COLO829 (cell line): Measurements from ENCODE around the gene GRAMD1B.
"Not testable (repeated sequence)": the region's sequence is repeated elsewhere in the genome, so short reads cannot be mapped to it uniquely, and the experiment has no call there.

Source experiments
- DNase-seq: peaks from one replicate; pipeline ENCODE4 v3.0.0; 2012; ENCODE audit warnings: low spot score

Gene GRAMD1B

DNA sequence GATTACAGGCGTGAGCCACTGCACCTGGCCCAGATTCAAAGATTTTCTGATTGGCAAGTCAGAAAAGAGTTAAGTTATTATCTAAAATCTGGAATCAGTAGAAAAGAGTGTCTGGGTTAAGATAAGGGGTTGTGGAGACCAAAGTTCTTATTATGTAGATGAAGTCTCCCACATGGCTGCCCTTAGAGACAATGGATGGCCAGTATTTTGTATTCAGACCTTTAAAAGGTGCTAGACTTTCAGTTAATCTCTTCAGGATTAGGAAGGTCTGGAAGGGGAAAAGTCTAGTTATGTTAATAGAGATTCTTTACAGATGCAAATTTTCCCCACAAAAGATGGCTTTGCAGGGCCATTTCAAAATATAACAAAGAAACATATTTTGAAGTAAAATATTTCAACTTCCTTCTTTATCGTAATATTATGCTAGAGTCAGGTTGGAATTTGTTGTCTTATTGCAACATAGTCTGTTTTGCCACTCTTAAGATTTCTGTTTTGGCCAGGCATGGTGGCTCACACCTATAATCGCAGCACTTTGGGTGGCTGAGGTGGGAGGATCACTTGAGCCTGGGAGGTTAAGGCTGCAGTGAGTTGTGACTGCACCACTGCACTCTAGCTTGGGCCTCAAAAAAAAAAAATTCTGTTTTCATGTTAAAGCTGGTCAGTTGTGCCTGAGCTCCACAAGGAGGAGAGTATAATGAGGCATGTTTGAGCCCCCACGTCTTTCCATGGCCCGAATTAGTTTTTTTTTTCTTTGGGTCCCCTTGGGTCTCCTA, 14.0 kb downstream of the GRAMD1B start:
- DNase-seq = no peak

- DNase-seq = no peak
Measured at GRCh38 chr11:123448823-123449222, 18.8 kb downstream of the GRAMD1B start.

GRCh38 chr11:123449436-123449835, 19.4 kb downstream of the GRAMD1B start:
- DNase-seq = no peak

GRCh38 chr11:123450623-123451022, 20.6 kb downstream of the GRAMD1B start:
- DNase-seq = no peak

GRCh38 chr11:123451183-123451781, 21.2 kb downstream of the GRAMD1B start:
- no peak for DNase-seq

DNA sequence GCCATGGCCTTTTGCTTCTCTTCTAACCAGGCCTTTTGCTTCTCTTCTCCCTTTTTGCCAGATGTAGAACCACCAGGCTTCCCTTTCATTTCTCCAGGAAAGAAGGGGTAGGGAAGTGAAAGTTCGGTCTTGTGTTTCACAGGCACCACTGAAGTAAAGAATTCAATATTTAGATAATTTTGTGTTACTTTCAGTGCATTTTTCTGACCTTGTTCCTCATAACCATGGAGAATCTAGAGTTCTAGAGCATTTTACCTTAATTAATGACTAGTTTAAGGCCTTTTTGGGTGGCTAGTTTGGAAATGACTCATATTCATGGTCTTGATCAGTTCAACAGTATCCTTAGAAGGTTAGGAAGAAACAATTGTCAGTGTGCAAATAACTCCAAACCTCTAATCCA, 22.7 kb downstream of the GRAMD1B start:
- DNase-seq = no peak

GRCh38 chr11:123454060-123454651, 24.1 kb downstream of the GRAMD1B start:
- DNase-seq = no peak

DNA sequence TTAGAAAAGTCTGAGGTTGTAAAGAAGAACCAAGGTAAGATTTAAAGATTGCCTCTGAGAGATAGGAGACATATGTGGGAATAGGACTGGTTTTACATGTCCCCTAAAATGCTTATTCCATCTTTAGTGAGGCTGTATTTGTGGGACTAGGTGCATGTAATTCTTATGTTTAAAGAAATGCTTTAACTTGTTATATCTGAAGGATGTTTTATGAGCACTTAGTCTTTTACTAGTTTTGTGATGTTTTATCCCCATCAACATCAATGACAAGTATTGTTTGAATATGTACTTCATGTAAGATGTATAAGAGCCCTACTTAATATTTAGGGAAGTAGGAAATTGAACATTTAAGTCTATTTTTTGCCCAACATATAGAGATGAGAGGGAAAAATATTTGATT, 24.7 kb downstream of the GRAMD1B start:
- no peak for DNase-seq

GRCh38 chr11:123456448-123456847, 26.4 kb downstream of the GRAMD1B start:
- not testable (repeated sequence) for DNase-seq

- DNase-seq = no peak
Measured at GRCh38 chr11:123457187-123457770, 27.2 kb downstream of the GRAMD1B start.

DNA sequence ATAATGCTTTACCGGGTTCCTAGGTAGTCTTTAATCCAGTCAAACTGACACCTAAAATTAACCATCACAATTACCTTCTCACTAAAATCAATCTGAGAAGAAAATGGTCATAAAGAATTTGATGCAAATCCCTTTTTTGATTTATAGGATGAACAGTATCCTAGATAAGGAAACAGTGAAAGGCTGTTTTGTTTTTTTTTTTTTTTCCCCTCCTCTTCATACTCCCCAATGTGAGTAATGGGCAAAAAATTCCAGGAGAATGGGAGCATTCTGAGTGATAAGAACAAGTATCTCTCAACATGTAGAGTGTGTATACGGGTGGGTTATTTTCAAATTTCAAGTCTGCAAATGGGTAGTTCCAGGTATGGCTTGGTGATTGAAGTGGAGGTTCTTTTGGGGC, 28.4 kb downstream of the GRAMD1B start:
- peak; percentile 63 for DNase-seq

GRCh38 chr11:123460012-123460700, 30.1 kb downstream of the GRAMD1B start:
- no peak for DNase-seq

GRCh38 chr11:123461164-123461563, 31.1 kb downstream of the GRAMD1B start:
- DNase-seq = no peak

DNA sequence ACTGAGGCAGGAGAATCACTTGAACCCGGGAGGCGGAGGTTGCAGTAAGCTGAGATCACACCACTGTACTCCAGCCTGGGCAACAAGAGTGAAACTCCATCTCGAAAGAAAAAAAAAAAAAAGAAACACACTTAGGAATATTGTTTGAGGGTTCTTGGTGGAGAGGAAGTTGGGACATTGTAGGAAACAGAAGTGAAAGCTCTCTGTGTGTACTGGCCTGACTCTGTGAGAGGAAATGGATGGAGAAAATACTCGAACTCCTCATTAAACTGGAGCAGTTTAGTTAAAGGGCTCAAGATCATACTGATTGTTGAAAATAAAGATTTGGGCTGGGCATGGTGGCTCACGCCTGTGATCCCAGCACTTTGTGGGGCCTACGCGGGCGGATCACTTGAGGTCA, 35.6 kb downstream of the GRAMD1B start:
- not testable (repeated sequence) for DNase-seq

DNA sequence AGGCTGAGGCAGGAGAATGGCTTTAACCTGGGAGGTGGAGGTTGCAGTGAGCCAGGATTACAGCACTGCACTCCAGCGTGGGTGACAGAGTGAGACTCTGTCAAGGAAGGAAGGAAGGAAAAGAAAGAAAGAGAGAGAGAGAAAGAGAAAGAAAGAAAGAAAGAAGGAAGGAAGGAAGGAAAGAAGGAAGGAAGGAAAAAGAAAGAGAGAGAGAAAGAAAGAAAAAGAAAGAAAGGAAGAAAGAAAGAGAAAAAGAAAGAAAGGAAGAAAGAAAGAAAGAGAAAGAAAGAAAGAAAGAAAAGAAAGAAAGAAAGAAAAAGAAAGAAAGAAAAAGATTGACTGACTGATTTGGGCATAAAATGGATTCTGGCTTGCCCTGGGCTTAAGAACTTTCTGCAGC, 36.1 kb downstream of the GRAMD1B start:
- DNase-seq = not testable (repeated sequence)

DNA sequence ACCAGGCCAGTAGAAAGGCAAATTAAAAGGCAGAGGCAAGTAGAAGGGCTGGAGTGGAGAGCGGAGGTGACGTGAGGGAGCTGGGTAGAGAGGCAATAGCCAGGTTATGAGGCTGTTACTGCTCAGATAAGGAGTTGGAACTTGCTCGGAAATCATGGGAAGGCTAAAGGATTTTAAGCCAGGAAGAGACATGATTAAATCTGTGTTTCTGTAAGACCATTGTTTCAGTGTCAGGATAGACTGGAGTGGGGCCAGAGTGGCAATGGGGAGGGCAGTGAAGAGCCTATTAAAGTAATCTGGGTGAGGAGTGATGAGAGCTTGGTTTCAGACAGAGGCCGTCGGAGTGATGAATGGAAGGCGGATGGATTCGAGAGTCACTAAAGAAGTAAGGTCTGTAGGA, 39.0 kb downstream of the GRAMD1B start:
- peak; percentile 66 for DNase-seq

DNA sequence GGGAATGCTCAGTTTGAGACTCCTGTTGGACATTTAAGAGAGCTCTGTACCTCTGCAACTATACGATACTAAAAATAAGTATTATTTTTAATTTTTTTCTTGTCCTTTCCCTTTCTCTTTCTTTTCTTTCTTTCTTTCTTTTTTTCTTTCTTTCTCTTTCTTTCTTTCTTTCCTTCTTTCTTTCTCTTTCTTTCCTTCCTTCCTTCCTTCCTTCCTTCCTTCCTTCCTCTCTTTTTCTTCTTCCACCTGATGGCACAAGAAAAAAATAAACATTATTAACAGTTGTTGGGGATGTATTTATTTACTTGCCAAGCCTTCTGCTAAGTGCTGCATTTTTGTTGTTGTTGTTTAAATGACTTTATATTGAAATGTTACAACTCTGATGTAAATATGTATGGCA, 39.5 kb downstream of the GRAMD1B start:
- no peak for DNase-seq

DNA sequence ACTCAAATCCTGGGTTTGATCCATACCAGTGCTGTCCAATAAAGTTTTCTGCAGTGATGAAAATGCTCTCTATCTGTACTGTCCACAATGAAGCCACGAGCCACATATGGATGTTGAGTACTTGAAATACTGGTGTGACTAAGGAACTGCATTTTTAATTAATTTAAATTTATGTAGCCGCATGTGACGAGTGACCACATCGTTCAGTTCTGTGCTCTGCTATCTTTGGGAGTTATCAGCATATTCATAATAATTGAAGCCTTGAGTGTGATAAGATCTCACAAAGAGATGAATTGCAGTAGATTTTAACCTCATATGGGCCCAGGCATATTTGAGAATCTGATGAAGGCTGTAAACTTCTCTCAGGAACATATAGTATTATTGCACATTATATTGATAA, 40.8 kb downstream of the GRAMD1B start:
- no peak for DNase-seq

GRCh38 chr11:123472236-123472935, 42.3 kb downstream of the GRAMD1B start:
- no peak for DNase-seq

- DNase-seq = peak; percentile 74
Measured at GRCh38 chr11:123473941-123474677, 44.0 kb downstream of the GRAMD1B start.

DNA sequence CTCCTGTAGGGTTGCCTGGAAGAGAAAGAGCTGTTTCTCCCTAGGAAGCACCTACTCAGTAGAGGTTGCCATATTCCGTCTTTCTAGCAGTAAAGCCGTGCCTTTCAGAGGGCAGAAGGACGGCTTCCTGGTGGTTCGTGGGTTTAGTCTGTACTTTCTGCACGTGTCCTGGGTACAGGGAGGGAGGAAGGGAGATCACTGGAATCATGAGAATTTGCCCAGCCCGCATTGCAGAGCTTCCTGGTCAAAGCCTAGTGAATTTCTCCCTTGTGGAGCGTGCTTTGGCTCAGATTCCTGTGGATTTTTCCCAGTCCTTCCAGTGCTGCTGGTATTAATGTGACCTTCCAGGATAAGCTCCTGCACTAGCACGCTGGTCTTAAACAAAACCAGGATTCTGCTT, 44.9 kb downstream of the GRAMD1B start:
- DNase-seq = no peak
